KOPT-K1 (cell line): ENCODE results near the gene BTG3.

ENCODE experiments used
- H3K27ac ChIP-seq: fragments of 200-600 bp; sonication (generic); 2 replicates; pipeline ENCODE4 v1.5.1; 2016; ENCODE audit warnings: antibody characterized with exemption, mild to moderate bottlenecking, low read depth, low read length; ENCODE audit not compliant: poor library complexity, severe bottlenecking
- H3K36me3 ChIP-seq: fragments of 200-600 bp; sonication (generic); 2 replicates; pipeline ENCODE4 v1.5.1; 2017; ENCODE audit warnings: antibody characterized with exemption, mild to moderate bottlenecking, low read length, moderate library complexity; ENCODE audit not compliant: insufficient read depth
- H3K9me3 ChIP-seq: fragments of 200-600 bp; sonication (generic); 2 replicates; pipeline ENCODE4 v1.5.1; 2017; ENCODE audit warnings: antibody characterized with exemption, low read length, mild to moderate bottlenecking; ENCODE audit not compliant: insufficient read depth, poor library complexity, severe bottlenecking

The BTG3 gene

DNA sequence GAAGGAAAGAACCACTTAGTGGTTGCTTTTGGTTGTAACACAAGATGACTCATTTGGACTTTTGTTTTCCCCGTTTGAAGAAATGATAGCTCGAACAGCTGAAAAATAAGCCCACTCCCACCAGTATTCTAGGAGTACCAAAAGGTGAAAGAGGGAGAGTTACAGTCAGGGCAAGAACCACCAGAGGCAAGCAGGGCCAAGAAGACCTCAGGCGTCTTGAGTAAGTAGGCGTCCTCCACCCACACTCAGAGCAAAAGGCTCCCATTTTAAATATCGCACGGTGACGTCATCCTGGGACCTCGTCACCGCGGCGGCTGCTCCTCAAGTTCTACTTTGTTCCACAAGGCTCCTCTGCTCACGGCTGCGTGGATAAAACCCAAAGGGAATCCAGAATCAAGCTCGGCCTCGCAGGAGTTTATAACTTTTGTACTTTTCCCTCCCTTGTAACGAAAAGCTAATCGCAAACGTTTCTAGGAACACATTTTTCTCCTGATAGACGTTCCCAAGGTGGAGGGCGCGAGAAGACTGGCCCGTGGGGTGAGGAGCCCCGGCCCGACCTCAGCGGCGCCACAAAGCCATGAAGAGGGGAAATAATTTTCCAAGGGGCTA lies 1.2 kb downstream of the BTG3 start:
- Histone ChIP-seq H3K27ac (peak overlapping the region; percentile 81), H3K36me3 (peaks cover 28% of the 10 kb centered on the region), H3K9me3 (no peaks in the 10 kb centered on the region)

DNA sequence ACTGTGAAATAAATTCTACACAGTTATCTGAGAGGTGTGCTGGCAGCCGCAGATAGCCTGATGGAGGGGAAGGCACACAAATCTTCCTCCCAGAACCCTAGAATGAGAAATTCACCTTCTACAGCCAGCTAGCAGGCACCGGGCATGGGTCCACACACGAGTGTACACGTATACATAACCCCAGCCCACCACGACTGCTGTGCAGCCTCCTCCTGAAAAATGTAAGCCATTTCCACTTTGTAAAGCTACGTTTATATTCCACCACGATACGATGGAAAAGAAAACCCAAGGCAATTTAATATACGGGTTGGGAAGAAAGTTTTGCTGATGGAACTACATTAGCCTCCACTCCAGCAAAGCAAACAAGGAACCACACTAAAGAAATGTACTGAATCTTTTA lies 1.8 kb downstream of the BTG3 start:
- H3K36me3 ChIP-seq = peaks cover 34% of the 10 kb centered on the region
- H3K27ac ChIP-seq = peak overlapping the region; percentile 81

DNA sequence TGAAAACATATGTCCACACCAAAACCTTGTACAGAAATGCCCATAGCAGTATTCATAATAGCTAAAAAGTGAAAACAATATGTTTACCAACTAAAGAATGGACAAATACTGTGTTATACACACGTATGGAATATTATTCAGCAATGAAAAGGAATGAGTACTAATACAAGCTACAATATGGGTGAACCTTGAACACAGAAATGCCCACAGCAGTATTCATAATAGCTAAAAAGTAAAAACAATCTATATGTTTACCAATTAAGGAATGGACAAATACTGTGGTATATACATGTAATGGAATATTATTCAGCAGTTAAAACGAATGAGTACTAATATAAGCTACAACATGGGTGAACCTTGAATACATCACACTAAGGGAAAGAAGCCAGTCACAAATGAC lies 3.0 kb downstream of the BTG3 start:
- no peak overlapping the region for H3K27ac ChIP-seq
- H3K36me3 ChIP-seq = peaks cover 46% of the 10 kb centered on the region
- no peaks in the 10 kb centered on the region for H3K9me3 ChIP-seq

More for the DNA sequence above, 1.8 kb downstream of the BTG3 start:
- no peaks in the 10 kb centered on the region for H3K9me3 ChIP-seq

DNA sequence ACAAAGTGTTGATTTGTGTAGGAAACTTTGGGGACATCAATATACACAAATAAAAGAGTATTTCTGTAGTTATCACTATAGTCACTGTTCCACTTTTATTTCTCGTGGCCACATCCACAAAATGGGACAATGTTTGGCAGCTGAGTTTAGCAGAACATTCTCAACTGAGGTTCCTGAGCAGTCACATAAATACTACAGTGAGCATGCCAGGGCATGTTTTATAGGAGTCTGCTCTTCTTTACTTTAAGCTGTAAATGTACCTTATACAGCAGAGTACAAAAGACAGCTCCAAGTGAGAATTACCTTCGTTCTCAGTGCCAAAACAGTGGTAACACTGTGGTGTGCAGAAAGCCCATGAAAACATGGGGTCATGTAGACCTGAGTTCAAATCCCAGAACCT lies 5.0 kb downstream of the BTG3 start:
- Histone ChIP-seq H3K36me3 (peaks cover 66% of the 10 kb centered on the region), H3K27ac (no peak overlapping the region), H3K9me3 (no peaks in the 10 kb centered on the region)

DNA sequence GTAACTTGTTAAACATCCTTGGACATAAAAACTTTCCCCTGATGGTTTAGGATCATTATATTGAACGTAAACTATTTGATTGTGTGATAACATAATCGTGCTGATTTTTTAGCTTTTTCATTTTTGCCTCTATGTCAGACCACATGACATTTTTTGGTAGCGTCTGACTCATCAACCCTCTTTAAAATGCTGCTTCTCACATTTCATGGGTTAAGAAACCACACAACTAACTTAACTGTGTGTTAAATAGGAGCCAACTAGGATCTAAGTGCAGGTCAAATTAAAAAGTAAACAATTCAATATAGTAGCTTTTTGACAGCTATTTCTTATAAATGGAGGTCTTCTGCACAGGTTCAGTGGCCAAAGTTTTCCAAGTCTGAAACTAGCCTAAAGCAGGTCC lies 9.8 kb downstream of the BTG3 start:
- peaks cover 99% of the 10 kb centered on the region for H3K36me3 ChIP-seq

DNA sequence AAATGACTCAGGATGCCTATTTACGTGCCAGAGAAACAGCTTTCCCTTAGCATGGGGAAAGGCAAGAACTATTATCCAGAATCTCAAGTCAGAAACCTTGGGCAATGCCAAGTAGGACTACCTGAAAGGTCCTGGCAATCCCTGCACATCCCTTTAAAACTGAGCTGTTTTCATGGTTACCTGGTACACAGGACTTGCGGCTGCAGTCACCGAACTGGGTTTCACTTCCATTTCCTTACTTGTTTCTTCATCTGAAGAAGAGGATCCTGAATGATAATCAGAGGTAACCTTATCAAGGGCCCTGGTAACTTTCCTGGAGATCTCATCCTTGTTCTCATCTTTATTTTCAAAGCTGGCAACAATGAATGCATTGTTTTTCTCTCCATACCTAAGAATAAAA lies 14.3 kb downstream of the BTG3 start:
- Histone ChIP-seq H3K27ac (no peak overlapping the region), H3K9me3 (no peaks in the 10 kb centered on the region), H3K36me3 (peaks cover 99% of the 10 kb centered on the region)

More for the DNA sequence above, 9.8 kb downstream of the BTG3 start:
- H3K9me3 ChIP-seq = no peaks in the 10 kb centered on the region
- H3K27ac ChIP-seq = no peak overlapping the region

DNA sequence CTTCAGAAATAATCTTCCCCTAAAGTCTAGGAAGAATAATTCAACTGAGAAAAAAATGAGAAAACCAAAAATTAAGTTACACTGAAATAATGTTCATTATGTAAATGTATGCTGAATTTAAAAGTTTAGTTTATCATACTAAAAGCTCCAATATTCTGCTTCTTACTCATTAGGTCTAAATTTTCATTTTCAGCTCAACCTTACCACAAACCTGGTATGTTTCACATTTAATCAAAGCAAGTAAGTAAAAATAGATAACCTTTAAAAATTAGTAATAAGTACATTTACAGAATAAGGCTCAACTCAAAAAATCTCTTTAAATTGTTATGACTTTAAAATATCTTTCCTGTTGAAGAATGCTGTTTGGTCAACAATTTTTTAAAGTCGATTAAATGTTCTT lies 15.0 kb downstream of the BTG3 start:
- Histone ChIP-seq H3K9me3 (no peaks in the 10 kb centered on the region), H3K36me3 (peaks cover 99% of the 10 kb centered on the region), H3K27ac (no peak overlapping the region)

DNA sequence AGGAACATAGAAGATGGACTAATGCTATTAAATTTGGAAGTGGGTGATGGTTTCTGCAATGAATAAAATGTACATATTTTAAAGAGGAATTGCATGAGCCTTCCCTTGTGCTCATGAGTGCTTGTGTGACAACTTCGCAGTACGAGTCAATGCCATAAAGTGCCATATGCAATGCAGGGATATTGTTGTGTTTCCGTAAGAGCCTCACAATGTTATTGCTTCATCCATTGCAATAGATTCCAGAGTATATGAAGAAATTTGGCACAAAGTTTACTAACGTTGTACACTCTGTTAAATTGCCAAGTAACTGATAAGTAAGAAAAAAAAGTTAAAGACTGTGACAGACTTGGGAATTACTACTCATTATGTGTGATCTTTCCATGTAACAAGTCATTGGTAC lies 22.3 kb downstream of the BTG3 start:
- Histone ChIP-seq H3K9me3 (no peaks in the 10 kb centered on the region), H3K36me3 (peaks cover 53% of the 10 kb centered on the region), H3K27ac (no peak overlapping the region)

DNA sequence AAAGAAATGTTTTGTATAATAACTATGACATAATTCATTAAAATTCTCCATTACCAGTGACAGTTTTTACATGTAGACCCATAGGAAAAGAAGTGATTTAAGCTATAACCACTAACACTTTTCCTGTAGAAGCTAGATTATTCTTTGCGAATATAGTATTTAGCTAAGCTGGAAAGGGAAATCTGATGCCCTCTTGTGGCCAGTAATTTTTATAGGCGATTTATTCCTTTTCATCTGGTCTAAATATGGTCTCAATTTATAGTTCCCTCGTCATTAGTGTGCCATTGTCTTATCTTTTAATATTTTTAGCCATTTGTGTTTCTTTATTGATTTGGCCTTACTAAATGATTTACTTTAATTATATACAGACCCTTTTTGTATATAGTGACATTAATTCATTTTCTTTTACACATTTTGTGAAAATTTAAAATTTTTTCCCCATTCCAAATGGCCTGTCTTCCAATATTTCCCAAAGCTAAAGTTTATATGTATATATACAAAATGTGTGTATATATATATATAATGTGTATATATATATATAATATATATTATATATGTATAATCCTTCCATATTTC lies 26.7 kb downstream of the BTG3 start:
- no peaks in the 10 kb centered on the region for H3K9me3 ChIP-seq
- peaks cover 8% of the 10 kb centered on the region for H3K36me3 ChIP-seq
- no peak overlapping the region for H3K27ac ChIP-seq

DNA sequence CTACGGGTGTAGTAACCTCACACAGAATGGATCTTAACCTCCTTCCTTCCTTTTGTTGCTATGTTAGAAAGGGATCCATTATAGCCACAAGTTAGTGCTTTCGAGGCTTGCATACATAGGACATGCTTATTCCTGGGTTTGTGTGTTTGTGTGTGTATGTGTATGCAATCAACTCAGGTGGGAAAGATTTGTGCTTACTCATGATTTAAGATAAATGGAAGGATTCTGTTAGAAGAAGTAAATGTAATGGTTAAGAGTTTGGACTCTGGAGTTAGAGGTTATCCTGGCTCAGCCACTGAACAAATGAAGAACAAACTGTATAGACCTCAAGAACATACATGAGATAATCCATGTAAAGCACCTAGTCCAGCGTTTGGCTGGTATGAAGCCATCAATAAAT lies 28.8 kb downstream of the BTG3 start:
- H3K27ac ChIP-seq = no peak overlapping the region
- no peaks in the 10 kb centered on the region for H3K36me3 ChIP-seq
- H3K9me3 ChIP-seq = no peaks in the 10 kb centered on the region

DNA sequence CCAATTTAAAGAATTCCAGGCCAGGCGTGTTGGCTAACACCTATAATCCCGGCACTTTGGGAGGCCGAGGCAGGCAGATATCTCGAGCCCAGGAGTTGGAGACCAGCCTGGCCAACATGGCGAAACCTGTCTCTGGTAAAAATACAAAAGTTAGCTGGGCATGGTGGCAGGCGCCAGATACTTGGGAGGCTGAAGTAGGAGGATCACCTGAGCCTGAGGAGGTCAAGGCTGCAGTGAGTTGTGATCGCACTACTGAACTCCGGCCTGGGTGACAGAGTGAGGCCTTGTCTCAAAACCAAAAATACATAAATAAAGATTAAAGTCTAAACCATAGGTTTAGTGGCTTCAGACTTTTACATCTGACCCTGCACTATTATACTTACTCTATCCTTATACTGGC lies 32.4 kb downstream of the BTG3 start:
- Histone ChIP-seq H3K27ac (no peak overlapping the region), H3K36me3 (no peaks in the 10 kb centered on the region), H3K9me3 (no peaks in the 10 kb centered on the region)

DNA sequence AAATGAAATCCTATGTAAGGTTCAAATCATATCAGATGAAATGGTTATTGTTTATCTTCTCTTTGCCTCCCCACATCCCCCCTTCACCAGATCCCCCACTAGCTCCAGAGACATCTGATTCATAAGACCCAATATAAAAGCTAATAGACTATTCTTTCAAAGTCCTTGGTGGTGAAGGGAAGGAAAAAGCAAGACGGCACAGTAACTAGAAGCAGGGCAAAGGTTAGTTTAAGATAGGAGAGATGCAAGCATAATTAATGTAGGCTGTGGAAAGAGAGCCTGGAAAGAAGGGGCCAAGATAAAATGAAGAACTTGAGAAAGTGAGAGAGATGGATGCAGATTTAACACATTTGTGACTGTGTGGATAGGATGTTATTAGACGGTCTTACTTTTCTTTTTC lies 33.8 kb downstream of the BTG3 start:
- Histone ChIP-seq H3K27ac (no peak overlapping the region), H3K36me3 (no peaks in the 10 kb centered on the region), H3K9me3 (no peaks in the 10 kb centered on the region)

DNA sequence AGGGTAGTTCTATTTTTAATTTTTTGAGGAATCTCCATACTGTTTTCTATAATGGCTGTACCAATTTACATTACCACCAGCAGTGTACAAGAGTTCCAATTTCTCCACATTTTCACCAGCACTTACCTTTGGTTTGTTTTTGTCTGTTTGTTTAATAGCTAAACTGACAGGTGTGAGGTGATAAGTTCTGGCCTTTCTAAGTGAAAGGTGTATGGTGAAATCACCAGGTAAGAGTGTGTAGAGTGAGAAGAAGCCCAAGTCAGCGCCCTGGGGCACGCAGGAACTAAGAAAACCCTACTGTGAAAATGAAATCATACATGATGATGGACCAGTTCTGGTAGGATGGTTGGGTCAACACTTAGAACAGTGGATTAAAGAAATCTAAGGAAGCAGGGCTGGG lies 34.5 kb downstream of the BTG3 start:
- Histone ChIP-seq H3K9me3 (no peaks in the 10 kb centered on the region), H3K36me3 (no peaks in the 10 kb centered on the region), H3K27ac (no peak overlapping the region)

DNA sequence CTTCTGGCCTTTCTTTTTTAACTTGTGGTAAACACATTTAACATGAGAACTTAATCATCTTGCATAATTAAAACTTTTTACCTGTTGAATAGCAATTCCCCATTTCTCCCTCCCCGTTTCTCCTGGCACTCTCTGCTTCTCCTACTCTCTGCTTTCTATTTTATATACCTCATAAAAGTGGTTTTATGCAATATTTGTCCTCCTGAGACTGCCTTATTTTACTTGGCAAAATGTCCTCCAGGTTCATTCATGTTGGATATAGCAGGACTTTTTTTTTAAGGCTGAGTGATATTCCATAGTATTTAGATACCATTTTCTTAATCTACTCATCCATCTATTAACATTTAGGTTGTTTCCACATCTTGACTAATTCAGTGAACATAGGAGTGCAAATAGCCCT lies 35.0 kb downstream of the BTG3 start:
- no peaks in the 10 kb centered on the region for H3K36me3 ChIP-seq
- H3K27ac ChIP-seq = no peak overlapping the region
- no peaks in the 10 kb centered on the region for H3K9me3 ChIP-seq

DNA sequence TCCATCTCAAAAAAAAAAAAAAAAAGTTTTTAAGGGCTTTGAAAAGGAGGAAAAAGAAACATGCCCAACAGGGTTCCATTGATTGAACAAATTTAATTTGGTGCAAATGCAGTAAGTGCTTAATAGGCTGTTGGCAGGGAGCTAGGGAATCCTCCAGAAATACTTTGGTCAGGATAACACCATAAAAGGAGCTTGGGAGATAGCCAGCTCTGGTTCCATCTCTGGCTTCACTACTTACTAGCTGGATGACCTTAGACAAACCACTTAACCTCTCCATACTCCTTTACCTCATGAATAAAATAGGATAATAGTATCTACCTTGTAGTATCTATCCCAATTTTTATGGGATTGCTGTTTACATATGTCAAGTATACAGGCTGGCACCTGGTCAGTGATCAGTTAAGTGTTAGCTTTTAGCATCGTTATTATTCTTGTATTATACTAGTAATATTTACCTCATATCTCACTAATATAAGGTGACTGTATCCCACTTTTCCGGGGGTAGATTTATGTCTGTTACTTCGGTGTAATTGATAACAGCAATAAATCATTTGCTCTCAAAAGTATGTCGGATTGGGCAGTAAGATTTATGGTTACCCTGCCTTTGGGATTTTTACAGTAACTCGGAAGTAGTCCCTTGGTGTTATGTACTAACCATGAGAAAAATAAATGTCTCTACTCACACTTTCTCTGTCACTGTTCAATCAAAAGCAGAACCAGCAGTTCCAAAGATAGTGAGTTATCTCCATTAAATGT lies 36.4 kb downstream of the BTG3 start:
- Histone ChIP-seq H3K9me3 (no peaks in the 10 kb centered on the region), H3K36me3 (no peaks in the 10 kb centered on the region), H3K27ac (no peak overlapping the region)

DNA sequence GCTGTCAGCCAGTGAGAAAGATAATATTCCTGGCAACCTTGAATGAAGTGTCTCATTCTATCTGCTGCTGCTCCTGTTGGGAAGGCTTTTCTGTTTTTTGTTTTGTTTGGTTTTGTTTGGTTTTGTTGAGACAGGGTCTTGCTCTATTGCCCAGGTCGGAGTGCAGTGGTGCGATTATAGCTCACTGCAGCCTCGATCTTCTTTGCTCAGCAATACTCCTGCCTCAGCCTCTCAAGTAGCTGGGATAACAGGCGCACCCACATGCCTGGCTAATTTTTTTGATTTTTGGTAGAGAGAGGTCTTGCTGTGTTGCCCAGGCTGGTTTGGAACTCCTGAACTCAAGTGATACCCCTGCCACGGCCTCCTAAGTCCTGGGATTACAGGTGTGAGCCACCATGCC lies 37.6 kb downstream of the BTG3 start:
- H3K27ac ChIP-seq = no peak overlapping the region
- no peaks in the 10 kb centered on the region for H3K36me3 ChIP-seq
- H3K9me3 ChIP-seq = no peaks in the 10 kb centered on the region
